GM23338 (cell line): ENCODE results near the gene ERH. TPM values are rescaled to one million over a fixed set of nuclear protein-coding genes. Genes with fewer than 3 reads are reported as not detected.

Experiments
- ATAC-seq: fragments of 200-7000 bp; cut with Tn5 transposase; 3 replicates; pipeline ENCODE4 v1.9.1; 2020
- DNase-seq: peaks from one replicate; pipeline ENCODE4 v3.0.0-alpha.2; 2015; ENCODE audit warnings: low spot score
- H2AFZ ChIP-seq: fragments of 200-600 bp; sonication (generic); 2 replicates; pipeline ENCODE4 v1.8.0; 2016; ENCODE audit warnings: antibody characterized with exemption, mild to moderate bottlenecking, moderate library complexity
- H3F3A ChIP-seq: fragments of 200-600 bp; sonication (generic); replicated peaks from 2 replicates; pipeline ENCODE4 v1.8.0; 2017; ENCODE audit warnings: antibody characterized with exemption, mixed run types, low read depth
- H3K27ac ChIP-seq: fragments of 200-600 bp; sonication (generic); 2 replicates; pipeline ENCODE4 v1.6.1; 2016; ENCODE audit warnings: low read depth
- H3K27me3 ChIP-seq: fragments of 200-600 bp; sonication (generic); 2 replicates; pipeline ENCODE4 v1.8.0; 2016; ENCODE audit warnings: mild to moderate bottlenecking, mixed run types, moderate library complexity; ENCODE audit not compliant: insufficient read depth
- H3K36me3 ChIP-seq: fragments of 200-600 bp; sonication (generic); 2 replicates; pipeline ENCODE4 v1.8.0; 2016; ENCODE audit warnings: mild to moderate bottlenecking; ENCODE audit not compliant: insufficient read depth
- H3K4me1 ChIP-seq: fragments of 200-600 bp; sonication (generic); 2 replicates; pipeline ENCODE4 v1.8.0; 2016; ENCODE audit warnings: mild to moderate bottlenecking, moderate library complexity; ENCODE audit not compliant: insufficient read depth
- H3K4me2 ChIP-seq: fragments of 200-600 bp; sonication (generic); 2 replicates; pipeline ENCODE4 v1.7.1; 2017; ENCODE audit warnings: mixed run types
- H3K4me3 ChIP-seq: fragments of 200-600 bp; sonication (generic); 2 replicates; pipeline ENCODE4 v1.6.1; 2016; ENCODE audit warnings: mixed run types
- H3K79me2 ChIP-seq: fragments of 200-600 bp; sonication (generic); replicated peaks from 2 replicates; pipeline ENCODE4 v1.8.0; 2017; ENCODE audit warnings: mild to moderate bottlenecking; ENCODE audit not compliant: insufficient read depth
- H3K9me2 ChIP-seq: fragments of 200-600 bp; sonication (generic); 2 replicates; pipeline ENCODE4 v1.8.0; 2017; ENCODE audit not compliant: insufficient read depth
- H4K20me1 ChIP-seq: fragments of 200-600 bp; sonication (generic); replicated peaks from 2 replicates; pipeline ENCODE4 v1.8.0; 2017; ENCODE audit warnings: mild to moderate bottlenecking; ENCODE audit not compliant: insufficient read depth
- H3K27ac Mint-ChIP-seq: 2 replicates; pipeline ENCODE4 v1.8.0; 2020; ENCODE audit warnings: inconsistent platforms, mild to moderate bottlenecking, moderate library complexity, mixed read lengths
- H3K27me3 Mint-ChIP-seq: 3 replicates; pipeline ENCODE4 v1.8.0; 2022; ENCODE audit warnings: low read depth, mild to moderate bottlenecking, moderate library complexity, mixed read lengths, inconsistent platforms; ENCODE audit not compliant: insufficient read depth, poor library complexity
- H3K36me3 Mint-ChIP-seq: 3 replicates; pipeline ENCODE4 v1.8.0; 2021; ENCODE audit warnings: low read depth, mild to moderate bottlenecking, inconsistent platforms, moderate library complexity, mixed read lengths
- H3K4me1 Mint-ChIP-seq: 3 replicates; pipeline ENCODE4 v1.8.0; 2020; ENCODE audit warnings: mild to moderate bottlenecking, inconsistent platforms, mixed read lengths
- H3K4me3 Mint-ChIP-seq: 3 replicates; pipeline ENCODE4 v1.8.0; 2021; ENCODE audit warnings: moderate library complexity, mild to moderate bottlenecking, inconsistent platforms, mixed read lengths
- H3K9me3 Mint-ChIP-seq: 3 replicates; pipeline ENCODE4 v1.8.0; 2020; ENCODE audit warnings: moderate library complexity, mild to moderate bottlenecking, inconsistent platforms, mixed read lengths
- CREB1 ChIP-seq: fragments of 250-450 bp; sonication (Bioruptor Pico); IDR thresholded peaks from 2 replicates; pipeline ENCODE4 v1.5.0; 2020; ENCODE audit warnings: low read depth, mild to moderate bottlenecking, moderate library complexity
- EZH2 ChIP-seq: fragments of 200-600 bp; sonication (generic); IDR thresholded peaks from one replicate; pipeline ENCODE4 v1.8.0; 2017; ENCODE audit warnings: antibody characterized with exemption, mild to moderate bottlenecking, low read depth; ENCODE audit not compliant: unreplicated experiment
- EZH2phosphoT487 ChIP-seq: fragments of 200-600 bp; sonication (generic); IDR thresholded peaks from one replicate; pipeline ENCODE4 v1.8.1; 2018; ENCODE audit warnings: antibody characterized with exemption; ENCODE audit not compliant: unreplicated experiment
- JUNB ChIP-seq: IDR thresholded peaks from one replicate; pipeline ENCODE4 v1.6.1; 2016; ENCODE audit warnings: antibody characterized with exemption; ENCODE audit not compliant: unreplicated experiment
- NANOG ChIP-seq: IDR thresholded peaks from 2 replicates; pipeline ENCODE4 v1.6.1; 2016; ENCODE audit warnings: antibody characterized with exemption, borderline replicate concordance
- POLR2AphosphoS5 ChIP-seq: IDR thresholded peaks from 2 replicates; pipeline ENCODE4 v1.6.1; 2016; ENCODE audit warnings: antibody characterized with exemption, low read depth
- STAT1 ChIP-seq: IDR thresholded peaks from one replicate; pipeline ENCODE4 v1.6.1; 2016; ENCODE audit warnings: antibody characterized with exemption; ENCODE audit not compliant: unreplicated experiment
- ZNF114 ChIP-seq: fragments of 250-450 bp; sonication (Bioruptor Pico); IDR thresholded peaks from 2 replicates; pipeline ENCODE4 v1.5.0; 2020; ENCODE audit warnings: mild to moderate bottlenecking, moderate library complexity
- ZNF331 ChIP-seq: fragments of 250-450 bp; sonication (Bioruptor Pico); IDR thresholded peaks from 2 replicates; pipeline ENCODE4 v1.5.0; 2020; ENCODE audit warnings: low read depth, mild to moderate bottlenecking, moderate library complexity
- polyA plus RNA-seq: library from polyadenylated mRNA; unstranded; fragments of >200 nt; fragmentation: Nextera tagmentation; extraction: Ambion mirVana; gene quantifications from 2 replicates; pipeline ENCODE4 v1.2.1, GENCODE V29; 2016
- total RNA-seq: library from RNA; depleted of rRNA; stranded (reverse); fragments of >200 nt; shearing (Covaris generic); gene quantifications from 2 replicates; pipeline ENCODE4 v1.2.3, GENCODE V29; 2014
- TF ChIP-seq, protein P1 (sequence below): IDR thresholded peaks from one replicate; pipeline ENCODE4 v1.6.1; 2018; ENCODE audit warnings: antibody characterized with exemption; ENCODE audit not compliant: unreplicated experiment
- TF ChIP-seq, protein P2 (sequence below): fragments of 250-450 bp; sonication (Bioruptor Pico); IDR thresholded peaks from 2 replicates; pipeline ENCODE4 v1.5.0; 2020; ENCODE audit warnings: mild to moderate bottlenecking, moderate library complexity
- TF ChIP-seq, protein P3 (sequence below): IDR thresholded peaks from 2 replicates; pipeline ENCODE4 v1.6.1; 2016; ENCODE audit warnings: antibody characterized with exemption
- TF ChIP-seq, protein P4 (sequence below), 2 experiments: fragments of 200-600 bp in 1 of 2; sonication (generic) in 1 of 2; conservative IDR thresholded peaks; 2 replicates each; pipeline versions ENCODE4 v1.5.1 to v1.6.1; 2016 to 2017; ENCODE audit warnings: antibody characterized with exemption in 2 of 2, low read depth in 2 of 2, mild to moderate bottlenecking in 2 of 2, moderate library complexity in 1 of 2

Gene ERH
- total and polyA plus RNA-seq, 2 experiments from 2014 or later, result 188 to 545 TPM

DNA sequence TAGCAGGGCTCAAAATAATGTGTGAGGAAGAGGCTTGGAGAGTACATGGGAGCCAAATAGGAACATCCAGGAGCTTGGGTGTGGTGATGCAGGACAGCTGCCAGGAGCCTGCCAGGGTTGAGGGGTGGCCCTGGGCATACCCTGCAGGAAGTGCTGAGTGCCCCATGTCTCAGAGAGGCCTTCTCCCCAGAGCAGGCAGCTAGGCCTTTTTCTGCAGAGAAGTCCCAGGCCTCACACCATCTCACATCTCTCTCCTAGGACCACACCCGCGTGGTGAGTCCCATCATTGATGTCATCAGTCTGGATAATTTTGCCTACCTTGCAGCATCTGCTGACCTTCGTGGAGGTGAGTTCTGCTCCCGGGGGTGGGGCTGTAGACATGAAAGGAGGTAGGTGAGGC, 66.9 kb downstream of the ERH start:
- H3K4me3 Mint-ChIP-seq, result no peak overlapping the region
- no peaks in the 10 kb centered on the region for H3K36me3 Mint-ChIP-seq
- Histone ChIP-seq H4K20me1 (no peaks in the 10 kb centered on the region), H3K9me2 (no peaks in the 10 kb centered on the region), H3K4me1 (no peaks in the 10 kb centered on the region), H3K27me3 (no peaks in the 10 kb centered on the region), H3F3A (no peaks in the 10 kb centered on the region), H3K4me3 (no peak overlapping the region), H3K79me2 (no peaks in the 10 kb centered on the region), H3K27ac (no peak overlapping the region), H2AFZ (no peak overlapping the region), H3K36me3 (no peaks in the 10 kb centered on the region), H3K4me2 (no peak overlapping the region)
- H3K4me1 Mint-ChIP-seq, result no peaks in the 10 kb centered on the region; the same call in 2 of the 3 replicates
- ATAC-seq, result no peak
- DNase-seq, result no peak
- no peaks in the 10 kb centered on the region for H3K27me3 Mint-ChIP-seq
- TF ChIP-seq, protein P1, sequence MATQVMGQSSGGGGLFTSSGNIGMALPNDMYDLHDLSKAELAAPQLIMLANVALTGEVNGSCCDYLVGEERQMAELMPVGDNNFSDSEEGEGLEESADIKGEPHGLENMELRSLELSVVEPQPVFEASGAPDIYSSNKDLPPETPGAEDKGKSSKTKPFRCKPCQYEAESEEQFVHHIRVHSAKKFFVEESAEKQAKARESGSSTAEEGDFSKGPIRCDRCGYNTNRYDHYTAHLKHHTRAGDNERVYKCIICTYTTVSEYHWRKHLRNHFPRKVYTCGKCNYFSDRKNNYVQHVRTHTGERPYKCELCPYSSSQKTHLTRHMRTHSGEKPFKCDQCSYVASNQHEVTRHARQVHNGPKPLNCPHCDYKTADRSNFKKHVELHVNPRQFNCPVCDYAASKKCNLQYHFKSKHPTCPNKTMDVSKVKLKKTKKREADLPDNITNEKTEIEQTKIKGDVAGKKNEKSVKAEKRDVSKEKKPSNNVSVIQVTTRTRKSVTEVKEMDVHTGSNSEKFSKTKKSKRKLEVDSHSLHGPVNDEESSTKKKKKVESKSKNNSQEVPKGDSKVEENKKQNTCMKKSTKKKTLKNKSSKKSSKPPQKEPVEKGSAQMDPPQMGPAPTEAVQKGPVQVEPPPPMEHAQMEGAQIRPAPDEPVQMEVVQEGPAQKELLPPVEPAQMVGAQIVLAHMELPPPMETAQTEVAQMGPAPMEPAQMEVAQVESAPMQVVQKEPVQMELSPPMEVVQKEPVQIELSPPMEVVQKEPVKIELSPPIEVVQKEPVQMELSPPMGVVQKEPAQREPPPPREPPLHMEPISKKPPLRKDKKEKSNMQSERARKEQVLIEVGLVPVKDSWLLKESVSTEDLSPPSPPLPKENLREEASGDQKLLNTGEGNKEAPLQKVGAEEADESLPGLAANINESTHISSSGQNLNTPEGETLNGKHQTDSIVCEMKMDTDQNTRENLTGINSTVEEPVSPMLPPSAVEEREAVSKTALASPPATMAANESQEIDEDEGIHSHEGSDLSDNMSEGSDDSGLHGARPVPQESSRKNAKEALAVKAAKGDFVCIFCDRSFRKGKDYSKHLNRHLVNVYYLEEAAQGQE, result no peak
- no peak for TF ChIP-seq CREB1 (CRISPR knock-in tag)
- TF ChIP-seq EZH2phosphoT487, result no peak
- TF ChIP-seq, protein P2, sequence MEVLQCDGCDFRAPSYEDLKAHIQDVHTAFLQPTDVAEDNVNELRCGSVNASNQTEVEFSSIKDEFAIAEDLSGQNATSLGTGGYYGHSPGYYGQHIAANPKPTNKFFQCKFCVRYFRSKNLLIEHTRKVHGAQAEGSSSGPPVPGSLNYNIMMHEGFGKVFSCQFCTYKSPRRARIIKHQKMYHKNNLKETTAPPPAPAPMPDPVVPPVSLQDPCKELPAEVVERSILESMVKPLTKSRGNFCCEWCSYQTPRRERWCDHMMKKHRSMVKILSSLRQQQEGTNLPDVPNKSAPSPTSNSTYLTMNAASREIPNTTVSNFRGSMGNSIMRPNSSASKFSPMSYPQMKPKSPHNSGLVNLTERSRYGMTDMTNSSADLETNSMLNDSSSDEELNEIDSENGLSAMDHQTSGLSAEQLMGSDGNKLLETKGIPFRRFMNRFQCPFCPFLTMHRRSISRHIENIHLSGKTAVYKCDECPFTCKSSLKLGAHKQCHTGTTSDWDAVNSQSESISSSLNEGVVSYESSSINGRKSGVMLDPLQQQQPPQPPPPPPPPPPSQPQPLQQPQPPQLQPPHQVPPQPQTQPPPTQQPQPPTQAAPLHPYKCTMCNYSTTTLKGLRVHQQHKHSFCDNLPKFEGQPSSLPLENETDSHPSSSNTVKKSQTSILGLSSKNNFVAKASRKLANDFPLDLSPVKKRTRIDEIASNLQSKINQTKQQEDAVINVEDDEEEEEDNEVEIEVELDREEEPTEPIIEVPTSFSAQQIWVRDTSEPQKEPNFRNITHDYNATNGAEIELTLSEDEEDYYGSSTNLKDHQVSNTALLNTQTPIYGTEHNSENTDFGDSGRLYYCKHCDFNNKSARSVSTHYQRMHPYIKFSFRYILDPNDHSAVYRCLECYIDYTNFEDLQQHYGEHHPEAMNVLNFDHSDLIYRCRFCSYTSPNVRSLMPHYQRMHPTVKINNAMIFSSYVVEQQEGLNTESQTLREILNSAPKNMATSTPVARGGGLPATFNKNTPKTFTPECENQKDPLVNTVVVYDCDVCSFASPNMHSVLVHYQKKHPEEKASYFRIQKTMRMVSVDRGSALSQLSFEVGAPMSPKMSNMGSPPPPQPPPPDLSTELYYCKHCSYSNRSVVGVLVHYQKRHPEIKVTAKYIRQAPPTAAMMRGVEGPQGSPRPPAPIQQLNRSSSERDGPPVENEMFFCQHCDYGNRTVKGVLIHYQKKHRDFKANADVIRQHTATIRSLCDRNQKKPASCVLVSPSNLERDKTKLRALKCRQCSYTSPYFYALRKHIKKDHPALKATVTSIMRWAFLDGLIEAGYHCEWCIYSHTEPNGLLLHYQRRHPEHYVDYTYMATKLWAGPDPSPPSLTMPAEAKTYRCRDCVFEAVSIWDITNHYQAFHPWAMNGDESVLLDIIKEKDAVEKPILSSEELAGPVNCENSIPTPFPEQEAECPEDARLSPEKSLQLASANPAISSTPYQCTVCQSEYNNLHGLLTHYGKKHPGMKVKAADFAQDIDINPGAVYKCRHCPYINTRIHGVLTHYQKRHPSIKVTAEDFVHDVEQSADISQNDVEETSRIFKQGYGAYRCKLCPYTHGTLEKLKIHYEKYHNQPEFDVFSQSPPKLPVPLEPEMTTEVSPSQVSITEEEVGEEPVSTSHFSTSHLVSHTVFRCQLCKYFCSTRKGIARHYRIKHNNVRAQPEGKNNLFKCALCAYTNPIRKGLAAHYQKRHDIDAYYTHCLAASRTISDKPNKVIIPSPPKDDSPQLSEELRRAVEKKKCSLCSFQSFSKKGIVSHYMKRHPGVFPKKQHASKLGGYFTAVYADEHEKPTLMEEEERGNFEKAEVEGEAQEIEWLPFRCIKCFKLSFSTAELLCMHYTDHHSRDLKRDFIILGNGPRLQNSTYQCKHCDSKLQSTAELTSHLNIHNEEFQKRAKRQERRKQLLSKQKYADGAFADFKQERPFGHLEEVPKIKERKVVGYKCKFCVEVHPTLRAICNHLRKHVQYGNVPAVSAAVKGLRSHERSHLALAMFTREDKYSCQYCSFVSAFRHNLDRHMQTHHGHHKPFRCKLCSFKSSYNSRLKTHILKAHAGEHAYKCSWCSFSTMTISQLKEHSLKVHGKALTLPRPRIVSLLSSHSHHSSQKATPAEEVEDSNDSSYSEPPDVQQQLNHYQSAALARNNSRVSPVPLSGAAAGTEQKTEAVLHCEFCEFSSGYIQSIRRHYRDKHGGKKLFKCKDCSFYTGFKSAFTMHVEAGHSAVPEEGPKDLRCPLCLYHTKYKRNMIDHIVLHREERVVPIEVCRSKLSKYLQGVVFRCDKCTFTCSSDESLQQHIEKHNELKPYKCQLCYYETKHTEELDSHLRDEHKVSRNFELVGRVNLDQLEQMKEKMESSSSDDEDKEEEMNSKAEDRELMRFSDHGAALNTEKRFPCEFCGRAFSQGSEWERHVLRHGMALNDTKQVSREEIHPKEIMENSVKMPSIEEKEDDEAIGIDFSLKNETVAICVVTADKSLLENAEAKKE (CRISPR knock-in tag), result no peak
- no peak for TF ChIP-seq STAT1
- TF ChIP-seq, protein P3, sequence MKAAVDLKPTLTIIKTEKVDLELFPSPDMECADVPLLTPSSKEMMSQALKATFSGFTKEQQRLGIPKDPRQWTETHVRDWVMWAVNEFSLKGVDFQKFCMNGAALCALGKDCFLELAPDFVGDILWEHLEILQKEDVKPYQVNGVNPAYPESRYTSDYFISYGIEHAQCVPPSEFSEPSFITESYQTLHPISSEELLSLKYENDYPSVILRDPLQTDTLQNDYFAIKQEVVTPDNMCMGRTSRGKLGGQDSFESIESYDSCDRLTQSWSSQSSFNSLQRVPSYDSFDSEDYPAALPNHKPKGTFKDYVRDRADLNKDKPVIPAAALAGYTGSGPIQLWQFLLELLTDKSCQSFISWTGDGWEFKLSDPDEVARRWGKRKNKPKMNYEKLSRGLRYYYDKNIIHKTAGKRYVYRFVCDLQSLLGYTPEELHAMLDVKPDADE, result no peak
- TF ChIP-seq EZH2, result no peak
- no peak for TF ChIP-seq POLR2AphosphoS5
- no peak for TF ChIP-seq NANOG
- no peak for TF ChIP-seq JUNB
- TF ChIP-seq ZNF114, result no peak
- TF ChIP-seq, protein P4, sequence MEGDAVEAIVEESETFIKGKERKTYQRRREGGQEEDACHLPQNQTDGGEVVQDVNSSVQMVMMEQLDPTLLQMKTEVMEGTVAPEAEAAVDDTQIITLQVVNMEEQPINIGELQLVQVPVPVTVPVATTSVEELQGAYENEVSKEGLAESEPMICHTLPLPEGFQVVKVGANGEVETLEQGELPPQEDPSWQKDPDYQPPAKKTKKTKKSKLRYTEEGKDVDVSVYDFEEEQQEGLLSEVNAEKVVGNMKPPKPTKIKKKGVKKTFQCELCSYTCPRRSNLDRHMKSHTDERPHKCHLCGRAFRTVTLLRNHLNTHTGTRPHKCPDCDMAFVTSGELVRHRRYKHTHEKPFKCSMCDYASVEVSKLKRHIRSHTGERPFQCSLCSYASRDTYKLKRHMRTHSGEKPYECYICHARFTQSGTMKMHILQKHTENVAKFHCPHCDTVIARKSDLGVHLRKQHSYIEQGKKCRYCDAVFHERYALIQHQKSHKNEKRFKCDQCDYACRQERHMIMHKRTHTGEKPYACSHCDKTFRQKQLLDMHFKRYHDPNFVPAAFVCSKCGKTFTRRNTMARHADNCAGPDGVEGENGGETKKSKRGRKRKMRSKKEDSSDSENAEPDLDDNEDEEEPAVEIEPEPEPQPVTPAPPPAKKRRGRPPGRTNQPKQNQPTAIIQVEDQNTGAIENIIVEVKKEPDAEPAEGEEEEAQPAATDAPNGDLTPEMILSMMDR (conservative IDR thresholded peaks at IDR 0.05; ENCODE audit: low read depth in 2 of 2), result no peak
- TF ChIP-seq ZNF331, result no peak
- H3K27ac Mint-ChIP-seq, result no peak overlapping the region
- H3K9me3 Mint-ChIP-seq, result no peaks in the 10 kb centered on the region
